ENCODE measurements around the gene VEPH1. TPM values are rescaled to one million over a fixed set of nuclear protein-coding genes. Genes with fewer than 3 reads are reported as not detected.
A peak's percentile ranks its signal among the peaks of the same experiment; 100 is the strongest.

VEPH1 gene
- total and polyA plus RNA-seq, 12 donors: 0.07 to 0.85 (median 0.56) TPM; not detected in 5

GRCh38 chr3:157444797-157445184 is 58.4 kb downstream of the VEPH1 start:
- TF ChIP-seq CTCF (IDR thresholded peaks at IDR 0.05): no peak
- intact Hi-C loops (cut with DNase I): loop anchor here in 1 of 10 donors (10.0 kb wide), 1 partner anchor 240 kb away; no protein-coding TSS in a partner anchor
- Histone ChIP-seq H3K4me3 (no peak overlapping the region), H3K4me1 (peaks cover 0 to 25% (median 0%) of the 10 kb centered on the region in 9 donors), H3K36me3 (no peaks in the 10 kb centered on the region), H3K9me3 (no peaks in the 10 kb centered on the region), H3K27me3 (peaks cover 0 to 17% (median 4%) of the 10 kb centered on the region in 7 donors), H3K27ac (no peak overlapping the region)
- DNase-seq (no peak), ATAC-seq (no peak)
- WGBS, 2 donors: 91 to 94% methylated on average over 1 of the region's 1 CpG

- H3K27me3 ChIP-seq: peaks cover 0 to 24% (median 7%) of the 10 kb centered on the region in 7 donors
- no peak for ATAC-seq
- 68 to 76% methylated on average over 3 of the region's 3 CpGs for WGBS, 2 donors
- H3K36me3 ChIP-seq: no peaks in the 10 kb centered on the region
- intact Hi-C loops (cut with DNase I): loop anchor here in 1 of 10 donors (10.0 kb wide), 1 partner anchor 239 kb away; no protein-coding TSS in a partner anchor
- H3K4me1 ChIP-seq: peaks cover 0 to 26% (median 0%) of the 10 kb centered on the region in 9 donors
- no peak overlapping the region for H3K27ac ChIP-seq
- no peak for TF ChIP-seq CTCF (IDR thresholded peaks at IDR 0.05)
- no peaks in the 10 kb centered on the region for H3K9me3 ChIP-seq
- DNase-seq: no peak
- no peak overlapping the region for H3K4me3 ChIP-seq
Measured at GRCh38 chr3:157443905-157444796, 59.1 kb downstream of the VEPH1 start.

- intact Hi-C loops (cut with DNase I): loop anchor here in 1 of 10 donors (10.0 kb wide), 1 partner anchor 238 kb away; no protein-coding TSS in a partner anchor
- 42 to 47% methylated on average over 2 of the region's 2 CpGs for WGBS, 2 donors
- TF ChIP-seq CTCF (IDR thresholded peaks at IDR 0.05): no peak
- Histone ChIP-seq H3K36me3 (no peaks in the 10 kb centered on the region), H3K27ac (no peak overlapping the region), H3K9me3 (no peaks in the 10 kb centered on the region), H3K4me3 (no peak overlapping the region), H3K27me3 (peaks cover 0 to 35% (median 17%) of the 10 kb centered on the region in 7 donors), H3K4me1 (peaks cover 0 to 37% (median 7%) of the 10 kb centered on the region in 9 donors)
- ATAC-seq (peak; percentile 28 to 90 (median 70)), DNase-seq (no peak)
Measured at GRCh38 chr3:157442729-157443128, 60.5 kb downstream of the VEPH1 start.

- intact Hi-C loops (cut with DNase I): loop anchor here in 1 of 10 donors (10.0 kb wide), 1 partner anchor 236 kb away; no protein-coding TSS in a partner anchor
- TF ChIP-seq CTCF (IDR thresholded peaks at IDR 0.05): no peak
- Histone ChIP-seq H3K9me3 (no peaks in the 10 kb centered on the region), H3K27me3 (peaks cover 0 to 44% (median 17%) of the 10 kb centered on the region in 7 donors), H3K27ac (no peak overlapping the region), H3K36me3 (no peaks in the 10 kb centered on the region), H3K4me3 (no peak overlapping the region), H3K4me1 (peaks cover 0 to 35% (median 12%) of the 10 kb centered on the region in 9 donors)
- ATAC-seq (no peak), DNase-seq (no peak)
- WGBS, 2 donors: 86 to 89% methylated on average over 2 of the region's 2 CpGs
Measured at GRCh38 chr3:157441102-157441624, 62.1 kb downstream of the VEPH1 start.
